ENCODE data around the gene HEPHL1. TPM values are rescaled to one million over a fixed set of nuclear protein-coding genes. Genes with fewer than 3 reads are reported as not detected.
"Not testable (repeated sequence)": the region's sequence is repeated elsewhere in the genome, so short reads cannot be mapped to it uniquely, and the experiment has no call there.

HEPHL1 gene
- polyA plus RNA-seq (ENCODE audit: insufficient read length) = not detected

GRCh38 chr11:94020777-94021481 lies at the start of gene HEPHL1:
Gene HEPHL1, plus strand, starts transcription at chr11:94021354. Its CDS starts 15 bp downstream, at chr11:94021369.
- DNase-seq = no peak

DNA sequence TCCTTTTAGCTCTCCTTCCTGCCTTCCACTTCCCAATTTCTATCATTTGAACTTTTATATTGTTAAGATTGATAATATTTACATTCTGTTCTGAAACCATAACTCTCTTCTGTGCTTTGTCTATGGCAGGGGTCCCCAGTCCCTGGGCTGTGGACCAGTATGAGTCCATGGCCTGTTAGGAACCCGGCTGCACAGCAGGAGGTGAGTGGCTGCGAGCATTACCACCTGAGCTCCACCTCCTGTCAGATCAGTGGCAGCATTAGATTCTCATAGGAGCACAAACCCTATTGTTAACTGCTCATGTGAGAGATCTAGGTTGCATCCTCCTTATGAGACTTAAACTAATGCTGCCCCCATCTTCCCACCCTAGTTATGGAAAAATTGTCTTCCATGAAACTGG lies 48.4 kb upstream of the HEPHL1 start:
- no peak for DNase-seq

DNA sequence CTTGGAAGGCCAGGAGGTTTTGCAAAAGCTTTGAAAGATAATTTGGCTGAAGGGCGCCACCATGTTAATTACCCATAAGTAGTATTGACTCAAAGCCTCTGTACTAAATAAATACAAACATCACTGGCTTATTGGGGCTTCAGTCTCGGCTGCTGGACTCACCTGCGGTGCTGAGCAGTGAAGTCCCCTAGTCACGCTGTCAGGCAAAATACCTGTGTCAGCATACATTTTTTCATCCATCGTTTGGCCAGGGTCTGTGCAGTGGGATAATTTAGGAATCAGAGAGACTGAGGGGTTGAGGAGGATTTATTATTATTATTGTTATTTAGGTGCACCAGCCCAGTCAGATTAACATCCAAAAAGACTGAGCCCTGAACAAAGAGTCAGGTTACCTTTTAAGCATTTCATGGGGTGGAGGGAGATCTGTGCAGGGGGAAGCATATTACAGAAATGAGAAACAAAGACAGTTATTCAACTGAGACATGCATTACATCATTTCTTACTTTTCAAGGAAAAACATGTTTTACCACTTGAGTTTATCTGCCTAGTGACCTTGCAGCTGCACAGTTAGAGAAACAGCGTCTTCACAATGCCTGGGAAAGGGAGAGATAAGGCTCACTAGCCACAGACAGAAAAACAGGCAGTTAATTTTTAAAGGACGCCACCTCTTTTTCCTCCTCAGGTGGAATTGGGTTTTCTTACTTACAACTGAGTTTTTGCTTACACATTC lies 47.7 kb upstream of the HEPHL1 start:
- not testable (repeated sequence) for DNase-seq

DNA sequence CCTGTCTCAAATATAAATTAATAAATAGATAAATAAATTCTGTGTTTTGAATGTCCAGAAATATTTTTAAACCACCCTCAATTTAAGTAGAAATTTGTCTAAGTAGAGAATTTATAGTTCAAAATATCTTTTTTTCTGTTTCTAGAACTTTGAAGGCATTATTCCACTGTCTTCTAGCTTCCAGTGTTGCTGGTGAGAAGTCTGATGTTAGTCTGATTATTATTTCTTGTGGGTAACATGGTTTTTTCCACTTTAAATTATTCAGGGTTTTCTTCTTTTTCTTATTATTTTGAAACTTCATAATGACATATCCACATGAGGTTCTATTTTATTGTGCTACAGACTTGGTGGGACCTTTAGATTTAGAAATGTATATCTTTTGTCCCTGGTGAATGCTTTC lies 46.4 kb upstream of the HEPHL1 start:
- no peak for DNase-seq

GRCh38 chr11:93976577-93977254 lies 44.4 kb upstream of the HEPHL1 start:
- DNase-seq = not testable (repeated sequence)

- DNase-seq = no peak
Observed at GRCh38 chr11:93983542-93984195, 37.5 kb upstream of the HEPHL1 start.

GRCh38 chr11:93984196-93984567 lies 37.0 kb upstream of the HEPHL1 start:
- DNase-seq = peak; percentile 6

GRCh38 chr11:93984936-93985335 lies 36.2 kb upstream of the HEPHL1 start:
- peak; percentile 15 for DNase-seq

DNA sequence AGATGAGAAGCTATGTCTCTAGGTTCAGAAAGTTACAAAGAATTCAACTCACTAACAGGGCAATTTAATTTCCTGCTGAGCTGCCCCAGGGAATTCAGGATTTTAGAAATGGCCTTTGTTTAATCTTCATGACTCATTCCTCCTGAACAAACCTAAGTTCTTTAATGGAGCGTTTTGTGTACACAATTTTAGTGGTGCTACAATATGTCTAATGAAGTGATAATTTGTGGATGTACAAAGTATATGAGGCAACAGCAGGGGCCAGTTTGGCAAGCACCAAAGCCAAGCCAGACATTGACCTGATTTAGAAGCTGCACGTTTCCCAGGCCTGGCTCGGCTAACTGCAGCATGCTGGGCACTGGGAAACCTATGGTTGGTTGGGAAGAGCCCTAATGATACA lies 34.4 kb upstream of the HEPHL1 start:
- no peak for DNase-seq

GRCh38 chr11:93988455-93988854 lies 32.7 kb upstream of the HEPHL1 start:
- no peak for DNase-seq

GRCh38 chr11:93988912-93989311 lies 32.2 kb upstream of the HEPHL1 start:
- no peak for DNase-seq

GRCh38 chr11:93993747-93994146 lies 27.4 kb upstream of the HEPHL1 start:
- no peak for DNase-seq

- DNase-seq = no peak
Observed at GRCh38 chr11:93997741-93998140, 23.4 kb upstream of the HEPHL1 start.

- no peak for DNase-seq
Observed at GRCh38 chr11:94000659-94001058, 20.5 kb upstream of the HEPHL1 start.

DNA sequence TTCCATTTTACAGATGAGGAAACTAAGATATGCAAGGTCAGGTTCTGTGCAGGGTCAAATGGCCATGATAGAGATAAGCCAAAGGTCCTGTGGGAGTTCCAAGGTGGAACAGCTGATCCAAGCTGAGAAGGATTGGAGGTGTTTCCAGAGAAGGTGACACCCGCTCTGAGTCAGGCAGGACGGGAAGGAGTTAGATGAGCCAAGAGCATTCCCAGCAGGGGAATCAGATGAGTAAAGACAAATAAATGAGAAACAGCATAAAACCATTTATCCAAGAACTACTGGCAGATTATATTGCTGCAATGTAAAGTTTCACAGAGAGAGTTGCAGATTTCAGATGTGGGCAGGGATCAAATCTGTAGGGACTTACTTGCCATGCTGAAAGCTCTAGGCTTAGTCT lies 18.9 kb upstream of the HEPHL1 start:
- no peak for DNase-seq

DNA sequence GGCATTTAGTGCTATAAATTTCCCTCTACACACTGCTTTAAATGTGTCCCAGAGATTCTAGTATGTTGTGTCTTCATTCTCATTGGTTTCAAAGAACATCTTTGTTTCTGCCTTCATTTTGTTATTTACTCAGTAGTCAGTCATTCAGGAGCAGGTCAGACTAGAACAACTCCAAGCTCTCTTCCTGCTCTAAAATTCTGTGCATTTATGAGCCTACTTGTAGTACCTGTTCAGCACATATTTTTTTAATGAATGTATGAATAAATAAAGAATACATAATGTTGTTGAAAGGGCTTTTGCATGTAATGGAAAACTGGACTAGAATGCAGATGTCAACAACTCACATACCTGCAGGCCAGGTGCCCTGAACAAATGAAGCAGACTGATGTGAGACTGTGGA lies 13.7 kb upstream of the HEPHL1 start:
- DNase-seq = no peak

GRCh38 chr11:94007906-94008305 lies 13.2 kb upstream of the HEPHL1 start:
- DNase-seq = no peak

DNA sequence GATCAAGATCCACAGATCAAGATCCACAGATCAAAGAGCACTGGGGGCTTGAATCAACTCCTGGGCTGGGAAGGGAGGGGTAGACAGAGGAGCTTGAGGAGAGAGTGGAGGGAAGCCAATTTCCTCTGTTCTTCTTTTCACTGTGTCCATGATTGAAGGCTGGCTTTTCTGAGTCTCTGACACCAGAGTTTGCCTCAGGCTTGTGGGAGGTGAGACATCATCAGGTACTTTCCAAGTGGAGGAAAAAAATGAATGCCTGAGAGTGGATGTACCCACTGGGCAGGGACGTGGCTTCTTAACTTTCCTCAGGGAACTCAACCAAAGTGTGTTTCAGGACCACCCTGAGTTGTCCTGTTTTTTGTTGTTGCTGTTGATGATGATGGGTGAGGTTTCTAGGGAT lies 11.0 kb upstream of the HEPHL1 start:
- DNase-seq = no peak

DNA sequence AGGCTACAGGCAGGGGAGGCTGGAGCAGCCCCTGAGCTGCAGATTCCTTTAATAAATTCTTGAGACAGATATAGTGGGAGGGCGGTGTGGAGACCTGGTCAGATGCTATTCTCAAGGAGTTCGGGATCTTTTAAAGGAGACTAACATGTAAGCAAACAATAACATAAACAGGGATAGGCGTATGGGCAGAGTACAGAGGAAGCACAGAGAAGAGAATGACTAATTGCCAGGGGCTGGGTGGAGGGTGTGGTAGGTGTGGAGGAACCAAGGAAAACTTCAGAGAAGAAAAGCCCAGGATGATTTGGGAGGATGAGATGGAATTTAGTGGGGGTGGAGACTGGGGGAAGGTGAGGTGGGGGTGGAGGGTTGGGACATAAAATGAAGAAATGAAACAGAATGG lies 9.7 kb upstream of the HEPHL1 start:
- DNase-seq = no peak

DNA sequence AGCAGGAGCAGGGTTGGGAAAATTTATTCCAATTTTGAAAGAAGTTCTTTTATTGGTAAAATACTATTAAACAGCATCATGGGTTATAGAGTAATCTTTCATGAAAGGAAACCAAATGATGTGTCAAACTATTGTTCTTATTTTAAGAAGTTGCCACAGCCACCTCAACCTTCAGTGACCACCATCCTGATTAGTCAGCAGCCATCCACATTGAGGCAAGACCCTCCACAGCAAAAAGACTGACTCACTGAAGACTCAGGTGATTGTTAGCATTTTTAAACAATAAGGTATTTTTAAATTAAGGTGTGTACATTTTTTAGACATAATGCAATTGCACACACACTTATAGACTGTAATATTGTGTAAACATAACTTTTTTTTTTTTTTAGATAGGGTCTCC lies 3.7 kb upstream of the HEPHL1 start:
- DNase-seq = no peak

- no peak for DNase-seq
Observed at GRCh38 chr11:94018721-94019120, 2.4 kb upstream of the HEPHL1 start.

- DNase-seq = no peak
Observed at GRCh38 chr11:94023856-94024255, 2.7 kb downstream of the HEPHL1 start.

DNA sequence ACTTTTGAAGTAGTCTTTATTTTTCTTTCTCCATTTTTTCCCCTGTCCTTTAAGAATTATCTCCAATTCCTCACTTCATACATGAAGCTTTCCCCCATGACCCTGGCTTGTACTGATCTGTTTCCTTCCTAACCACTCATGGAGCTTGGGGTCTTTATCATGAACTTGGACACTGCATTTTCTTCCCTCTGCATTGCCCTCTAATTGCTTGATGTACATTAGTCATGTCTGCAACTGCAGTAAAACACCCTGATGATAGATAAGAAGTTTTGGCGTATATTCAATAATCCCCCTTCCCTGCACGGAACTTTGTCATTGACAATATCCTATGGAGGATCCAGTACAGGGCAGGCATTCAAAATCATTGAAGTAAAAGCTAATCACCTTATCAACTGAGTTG lies 3.4 kb downstream of the HEPHL1 start:
- no peak for DNase-seq
